K562 (cell line): Measurements from ENCODE around the gene CPM. TPM values are rescaled to one million over a fixed set of nuclear protein-coding genes. Genes with fewer than 3 reads are reported as not detected.

Experiments
- ATAC-seq: fragments of 200-7000 bp; cut with Tn5 transposase; 3 replicates; pipeline ENCODE4 v1.9.1; 2020; ENCODE audit warnings: moderate library complexity
- BruUV-seq: library from RNA; stranded (reverse); fragments of 400-500 nt; replicated peaks from 2 replicates; lab custom pipeline; 2021; lab: Mats Ljungman, UMichigan
- CTCF ChIA-PET: fragments of 300-600 bp; formaldehyde crosslinking; extraction: SDS; loops from one replicate; lab custom pipeline; 2021; ENCODE audit warnings: low intra/inter-chr PET ratio; lab: Yijun Ruan, JAX
- POLR2A ChIA-PET: fragments of 300-600, 350-650 bp; sonication (Branson Sonifier 250); formaldehyde crosslinking; extraction: SDS; loops from one replicate; lab custom pipeline; 2021; ENCODE audit warnings: antibody characterized with exemption, inconsistent platforms; lab: Yijun Ruan, JAX
- DNase-seq, 4 experiments: peaks; one replicate each; pipeline versions ENCODE4 v3.0.0 to v3.0.0-alpha.2; 2011 to 2018; ENCODE audit warnings: low spot score in 3 of 4, mixed read lengths in 3 of 4; ENCODE audit errors: extremely low read depth in 1 of 4
- FAIRE-seq: peaks from 2 replicates; lab custom pipeline; 2011; peaks lifted over from hg19 to GRCh38; lab: Jason Lieb, UNC
- H2AFZ ChIP-seq: 2 replicates; pipeline ENCODE4 v1.6.0; 2011; ENCODE audit warnings: low read depth, low read length, control low read depth, inconsistent platforms
- H3K27ac ChIP-seq: fragments of 200-600 bp; 3 replicates; pipeline ENCODE4 v1.8.0; 2011; ENCODE audit warnings: low read depth, mild to moderate bottlenecking, control low read depth, inconsistent platforms, low read length, moderate library complexity, mixed read lengths; ENCODE audit errors: extremely low read depth
- H3K27me3 ChIP-seq, 2 experiments: fragments of 300-600 bp in 1 of 2; 2 replicates in 1 of 2; 3 replicates in 1 of 2; pipeline versions ENCODE4 v1.6.0 to v1.8.0; 2011; ENCODE audit warnings: inconsistent platforms in 2 of 2, low read length in 2 of 2, mild to moderate bottlenecking in 1 of 2, mixed read lengths in 1 of 2, moderate library complexity in 1 of 2; ENCODE audit not compliant: control insufficient read depth in 2 of 2, insufficient read depth in 2 of 2
- H3K36me3 ChIP-seq: fragments of 300-600 bp; 3 replicates; pipeline ENCODE4 v1.8.0; 2011; ENCODE audit warnings: mild to moderate bottlenecking, low read length, inconsistent platforms; ENCODE audit not compliant: control insufficient read depth, insufficient read depth
- H3K4me1 ChIP-seq, 2 experiments: fragments of 200-600 bp in 1 of 2; replicated peaks in 1 of 2; 2 replicates in 1 of 2; 3 replicates in 1 of 2; pipeline versions ENCODE4 v1.5.1 to v1.8.0; 2011; ENCODE audit warnings: inconsistent platforms in 2 of 2, low read length in 2 of 2, mild to moderate bottlenecking in 1 of 2, mixed read lengths in 1 of 2, moderate library complexity in 1 of 2; ENCODE audit not compliant: control insufficient read depth in 2 of 2, insufficient read depth in 2 of 2
- H3K4me2 ChIP-seq: 2 replicates; pipeline ENCODE4 v1.6.1; 2011; ENCODE audit warnings: low read length, control low read depth, inconsistent platforms, mixed read lengths; ENCODE audit not compliant: insufficient read depth
- H3K4me3 ChIP-seq: fragments of 200-600 bp; sonication (generic), shearing (Covaris generic); 2 replicates; pipeline ENCODE4 v1.5.1; 2016; ENCODE audit warnings: control low read depth, inconsistent platforms
- H3K79me2 ChIP-seq: fragments of 200-600 bp; 3 replicates; pipeline ENCODE4 v1.8.0; 2011; ENCODE audit warnings: low read length, inconsistent platforms; ENCODE audit not compliant: control insufficient read depth, insufficient read depth
- H3K9ac ChIP-seq, 2 experiments: 2 replicates each; pipeline versions ENCODE4 v1.6.0 to v1.6.1; 2011; ENCODE audit warnings: low read depth in 2 of 2, low read length in 2 of 2, control low read depth in 1 of 2, inconsistent platforms in 1 of 2, mild to moderate bottlenecking in 1 of 2, mixed read lengths in 1 of 2; ENCODE audit not compliant: insufficient read depth in 1 of 2
- H3K9me1 ChIP-seq: one replicate; pipeline ENCODE4 v1.6.0; 2011; ENCODE audit warnings: inconsistent platforms, mild to moderate bottlenecking, low read length, moderate library complexity; ENCODE audit not compliant: control insufficient read depth, insufficient read depth
- H3K9me3 ChIP-seq: replicated peaks from 2 replicates; pipeline ENCODE4 v1.5.1; 2011; ENCODE audit warnings: low read depth, low read length, inconsistent platforms; ENCODE audit not compliant: control insufficient read depth, insufficient read depth
- H4K20me1 ChIP-seq: replicated peaks from 2 replicates; pipeline ENCODE4 v1.6.1; 2011; ENCODE audit warnings: low read length, inconsistent platforms, mixed read lengths; ENCODE audit not compliant: control insufficient read depth, insufficient read depth
- ASH1L ChIP-seq: fragments of 450-650 bp; IDR thresholded peaks from 2 replicates; pipeline ENCODE4 v1.6.1; 2018; ENCODE audit warnings: borderline replicate concordance, mild to moderate bottlenecking, low read depth; ENCODE audit not compliant: partially characterized antibody
- ETS2 ChIP-seq: IDR thresholded peaks from 2 replicates; pipeline ENCODE4 v1.6.1; 2016; ENCODE audit warnings: borderline replicate concordance, missing genetic modification characterization, mild to moderate bottlenecking, moderate library complexity, missing compliant biosample characterization; ENCODE audit not compliant: poor library complexity, severe bottlenecking
- FOXM1 ChIP-seq, 2 experiments: fragments of 450-650 bp in 1 of 2; sonication (generic) in 1 of 2; formaldehyde crosslinking in 1 of 2; IDR thresholded peaks; 2 replicates each; pipeline versions ENCODE4 v1.6.1 to v1.9.0; 2017 to 2022; ENCODE audit warnings: low read depth in 2 of 2, mild to moderate bottlenecking in 2 of 2, missing genetic modification reagents in 1 of 2, moderate library complexity in 1 of 2
- GTF2F1 ChIP-seq: IDR thresholded peaks from 2 replicates; pipeline ENCODE4 v1.6.1; 2011; ENCODE audit warnings: low read depth, low read length, improper control_type of control experiment
- IFI16 ChIP-seq: fragments of 250-450 bp; sonication (Bioruptor Pico); IDR thresholded peaks from 2 replicates; pipeline ENCODE4 v2.1.2; 2022; ENCODE audit warnings: mild to moderate bottlenecking, inconsistent platforms
- MYBL2 ChIP-seq, 2 experiments: fragments of 450-650 bp in 1 of 2; sonication (generic) in 1 of 2; formaldehyde crosslinking in 1 of 2; IDR thresholded peaks; 2 replicates each; pipeline versions ENCODE4 v1.6.1 to v1.8.1; 2017 to 2022; ENCODE audit warnings: borderline replicate concordance in 1 of 2, inconsistent platforms in 1 of 2, low read depth in 1 of 2, mild to moderate bottlenecking in 1 of 2, missing genetic modification reagents in 1 of 2, moderate library complexity in 1 of 2
- RBM17 ChIP-seq: fragments of 200-400 bp; formaldehyde crosslinking; IDR thresholded peaks from 2 replicates; pipeline ENCODE4 v1.6.1; 2017; ENCODE audit warnings: low read depth, mild to moderate bottlenecking, low read length, borderline replicate concordance
- SMAD2 ChIP-seq: fragments of 150-350 bp; IDR thresholded peaks from 2 replicates; pipeline ENCODE4 v1.6.1; 2014; ENCODE audit warnings: low read depth, mild to moderate bottlenecking, low read length
- TCF7 ChIP-seq: sonication (generic); IDR thresholded peaks from 2 replicates; pipeline ENCODE4 v1.6.1; 2016; ENCODE audit warnings: antibody characterized with exemption, borderline replicate concordance
- ZC3H8 ChIP-seq: fragments of 450-650 bp; IDR thresholded peaks from 2 replicates; pipeline ENCODE4 v1.6.1; 2017
- ZKSCAN8 ChIP-seq: fragments of 200-800 bp; sonication (Bioruptor generic); IDR thresholded peaks from 2 replicates; pipeline ENCODE4 v1.6.1; 2016; ENCODE audit warnings: missing genetic modification characterization, missing compliant biosample characterization
- ZNF212 ChIP-seq: fragments of 450-650 bp; formaldehyde crosslinking; IDR thresholded peaks from 2 replicates; pipeline ENCODE4 v1.4.0; 2020; ENCODE audit warnings: mild to moderate bottlenecking
- ZNF695 ChIP-seq: fragments of 450-650 bp; formaldehyde crosslinking; IDR thresholded peaks from 2 replicates; pipeline ENCODE4 v1.4.0; 2020; ENCODE audit warnings: mild to moderate bottlenecking, moderate library complexity
- ZNF77 ChIP-seq: fragments of 250-450 bp; sonication (Bioruptor Pico); IDR thresholded peaks from 2 replicates; pipeline ENCODE4 v1.5.0; 2020
- ZZZ3 ChIP-seq: fragments of 450-650 bp; IDR thresholded peaks from 2 replicates; pipeline ENCODE4 v1.6.1; 2016; ENCODE audit warnings: antibody characterized with exemption, mild to moderate bottlenecking, moderate library complexity
- WGBS: fragments of 100-300 bp; shearing (Covaris generic); methylation state at CpG from one replicate; pipeline ENCODE4 v1.1.6; 2016; ENCODE audit warnings: low coverage, mixed read lengths; ENCODE audit not compliant: insufficient coverage; ENCODE audit errors: missing lambda C conversion rate; 5-methylcytosine and 5-hydroxymethylcytosine counted together
- in situ Hi-C: fragments of 300-500 bp; cut with MboI; formaldehyde crosslinking; loops from 4 replicates; pipeline ENCODE4 v1.15.0; 2018; ENCODE audit warnings: inconsistent platforms, mixed read lengths
- intact Hi-C: fragments of 100-400 bp; cut with micrococcal nuclease; formaldehyde crosslinking; loops from 2 replicates; pipeline ENCODE4 v1.14.2; 2022
- polyA plus RNA-seq, 8 experiments: library from polyadenylated mRNA; depleted of rRNA in 4 of 8; stranded (reverse) in 5 of 8; unstranded in 3 of 8; fragments of >200 nt; fragmentation: Nextera tagmentation in 2 of 8; fragmentation: Illumina TruSeq in 1 of 8; extraction: Ambion mirVana in 2 of 8; extraction: Trizol in 1 of 8; gene quantifications; 2 replicates each; pipeline versions ENCODE4 v1.2.1 to v1.2.3, GENCODE V29; 2011 to 2014; ENCODE audit warnings: inconsistent platforms in 1 of 8, missing spikeins in 1 of 8
- total RNA-seq, 7 experiments: library from RNA; depleted of rRNA in 6 of 7; stranded (reverse); fragments of >200 nt in 6 of 7; fragmentation: Illumina TruSeq in 2 of 7; extraction: Trizol in 2 of 7; gene quantifications; 2 replicates each; pipeline versions ENCODE4 v1.2.1 to v1.2.3, GENCODE V29; 2011 to 2021; ENCODE audit warnings: low replicate concordance in 1 of 7
- TF ChIP-seq, protein P1 (sequence below): fragments of 250-450 bp; sonication (Bioruptor Pico); IDR thresholded peaks from 2 replicates; pipeline ENCODE4 v1.9.0; 2021; ENCODE audit warnings: mild to moderate bottlenecking, inconsistent platforms

CPM gene
- total and polyA plus RNA-seq, 9 of the 15 experiments (the other 6 are each of a cell fraction or from before 2014, with no cell fraction given): 0.31 TPM; not detected in 8

GRCh38 chr12:68871396-68871795 lies 61.6 kb downstream of the CPM start:
- no peak for FAIRE-seq
- Histone ChIP-seq H4K20me1 (no peaks in the 10 kb centered on the region), H3K27me3 (peaks cover 16 to 53% of the 10 kb centered on the region in 2 experiments), H3K4me1 (no peaks in the 10 kb centered on the region; a peak in 1 of 5 replicates), H3K27ac (no peak overlapping the region), H3K36me3 (no peaks in the 10 kb centered on the region), H3K4me3 (no peak overlapping the region), H2AFZ (no peak overlapping the region), H3K9me1 (no peaks in the 10 kb centered on the region), H3K9me3 (no peaks in the 10 kb centered on the region), H3K79me2 (no peaks in the 10 kb centered on the region), H3K9ac (no peak overlapping the region), H3K4me2 (no peak overlapping the region)
- ATAC-seq: no peak
- ChIA-PET CTCF (no interaction called here), POLR2A (no interaction called here)
- in situ Hi-C loops: loop anchor here (25.0 kb wide), 1 partner anchor 191 kb away; no protein-coding TSS in a partner anchor
- TF ChIP-seq ZNF695 (CRISPR knock-in tag): no peak
- TF ChIP-seq ASH1L: no peak
- TF ChIP-seq ZNF77 (CRISPR knock-in tag): no peak
- no peak for TF ChIP-seq GTF2F1
- no peak for TF ChIP-seq IFI16 (CRISPR knock-in tag)
- TF ChIP-seq ZNF212 (CRISPR knock-in tag): no peak
- TF ChIP-seq ZKSCAN8 (CRISPR knock-in tag): no peak
- TF ChIP-seq ZZZ3: no peak
- TF ChIP-seq, protein P1, sequence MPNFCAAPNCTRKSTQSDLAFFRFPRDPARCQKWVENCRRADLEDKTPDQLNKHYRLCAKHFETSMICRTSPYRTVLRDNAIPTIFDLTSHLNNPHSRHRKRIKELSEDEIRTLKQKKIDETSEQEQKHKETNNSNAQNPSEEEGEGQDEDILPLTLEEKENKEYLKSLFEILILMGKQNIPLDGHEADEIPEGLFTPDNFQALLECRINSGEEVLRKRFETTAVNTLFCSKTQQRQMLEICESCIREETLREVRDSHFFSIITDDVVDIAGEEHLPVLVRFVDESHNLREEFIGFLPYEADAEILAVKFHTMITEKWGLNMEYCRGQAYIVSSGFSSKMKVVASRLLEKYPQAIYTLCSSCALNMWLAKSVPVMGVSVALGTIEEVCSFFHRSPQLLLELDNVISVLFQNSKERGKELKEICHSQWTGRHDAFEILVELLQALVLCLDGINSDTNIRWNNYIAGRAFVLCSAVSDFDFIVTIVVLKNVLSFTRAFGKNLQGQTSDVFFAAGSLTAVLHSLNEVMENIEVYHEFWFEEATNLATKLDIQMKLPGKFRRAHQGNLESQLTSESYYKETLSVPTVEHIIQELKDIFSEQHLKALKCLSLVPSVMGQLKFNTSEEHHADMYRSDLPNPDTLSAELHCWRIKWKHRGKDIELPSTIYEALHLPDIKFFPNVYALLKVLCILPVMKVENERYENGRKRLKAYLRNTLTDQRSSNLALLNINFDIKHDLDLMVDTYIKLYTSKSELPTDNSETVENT (CRISPR knock-in tag): no peak
- no peak for TF ChIP-seq ETS2
- no peak for TF ChIP-seq FOXM1 (IDR thresholded peaks at IDR 0.05; ENCODE audit: low read depth)
- TF ChIP-seq FOXM1 (CRISPR knock-in tag; IDR thresholded peaks at IDR 0.05; ENCODE audit: low read depth): no peak
- TF ChIP-seq RBM17: no peak
- TF ChIP-seq TCF7: no peak
- no peak for TF ChIP-seq ZC3H8
- no peak for TF ChIP-seq SMAD2
- no peak for TF ChIP-seq MYBL2 (IDR thresholded peaks at IDR 0.05; ENCODE audit: low read depth)
- TF ChIP-seq MYBL2 (CRISPR knock-in tag; IDR thresholded peaks at IDR 0.05; ENCODE audit: borderline replicate concordance): no peak
- BruUV-seq: no TSS peak
- DNase-seq: no peak
- under 1% methylated on average over 8 of the region's 8 CpGs for WGBS
- intact Hi-C loops: no loop called here
